K562 (cell line): Measurements from ENCODE around the gene FLAD1. TPM values are rescaled to one million over a fixed set of nuclear protein-coding genes. Genes with fewer than 3 reads are reported as not detected.

Experiments used
- ARID1B ChIP-seq: fragments of 450-650 bp; IDR thresholded peaks from 2 replicates; pipeline ENCODE4 v1.6.1; 2016; ENCODE audit warnings: antibody characterized with exemption, mild to moderate bottlenecking, inconsistent platforms
- ETV5 ChIP-seq: sonication (generic); formaldehyde crosslinking; IDR thresholded peaks from 2 replicates; pipeline ENCODE4 v1.4.0; 2020; ENCODE audit warnings: low read depth, mild to moderate bottlenecking, missing genetic modification reagents
- GATA2 ChIP-seq: sonication (generic); formaldehyde crosslinking; IDR thresholded peaks from 2 replicates; pipeline ENCODE4 v1.4.0; 2020; ENCODE audit warnings: mild to moderate bottlenecking, missing genetic modification reagents
- ILK ChIP-seq: fragments of 450-650 bp; IDR thresholded peaks from 2 replicates; pipeline ENCODE4 v1.6.1; 2016; ENCODE audit warnings: missing genetic modification characterization, low read depth, mild to moderate bottlenecking, missing compliant biosample characterization, moderate library complexity, borderline replicate concordance
- JUN ChIP-seq, 2 experiments: sonication (generic) in 1 of 2; formaldehyde crosslinking in 1 of 2; IDR thresholded peaks; 2 replicates each; pipeline versions ENCODE4 v1.6.1 to v1.8.0; 2012 to 2022; ENCODE audit warnings: borderline replicate concordance in 2 of 2, mild to moderate bottlenecking in 2 of 2, improper control_type of control experiment in 1 of 2, low read depth in 1 of 2, low read length in 1 of 2, missing genetic modification reagents in 1 of 2
- MCM7 ChIP-seq, 2 experiments: fragments of 450-650 bp; IDR thresholded peaks; 2 replicates each; pipeline ENCODE4 v1.6.1; 2016 to 2018
- MTA2 ChIP-seq: fragments of 450-650 bp; IDR thresholded peaks from 2 replicates; pipeline ENCODE4 v1.6.1; 2016; ENCODE audit warnings: low read depth
- NCOA2 ChIP-seq, 2 experiments: fragments of 450-650 bp; IDR thresholded peaks; 2 replicates each; pipeline ENCODE4 v1.6.1; 2018; ENCODE audit warnings: mild to moderate bottlenecking in 2 of 2, moderate library complexity in 1 of 2; ENCODE audit not compliant: partially characterized antibody in 2 of 2
- NFIC ChIP-seq: fragments of 450-650 bp; IDR thresholded peaks from 2 replicates; pipeline ENCODE4 v1.6.1; 2017; ENCODE audit warnings: mild to moderate bottlenecking, inconsistent platforms
- NFIX ChIP-seq: fragments of 250-450 bp; sonication (Bioruptor Pico); IDR thresholded peaks from 2 replicates; pipeline ENCODE4 v1.4.0; 2020; ENCODE audit warnings: low read depth, mild to moderate bottlenecking, moderate library complexity
- NONO ChIP-seq, 2 experiments: fragments of 200-400 bp in 1 of 2; fragments of 450-650 bp in 1 of 2; formaldehyde crosslinking in 1 of 2; IDR thresholded peaks; 2 replicates each; pipeline ENCODE4 v1.6.1; 2017; ENCODE audit warnings: low read depth in 2 of 2, mild to moderate bottlenecking in 2 of 2, moderate library complexity in 2 of 2, low read length in 1 of 2
- RFX5 ChIP-seq: IDR thresholded peaks from 2 replicates; pipeline ENCODE4 v1.6.1; 2011; ENCODE audit warnings: low read depth, mild to moderate bottlenecking, improper control_type of control experiment, low read length
- SMAD2 ChIP-seq: fragments of 150-350 bp; IDR thresholded peaks from 2 replicates; pipeline ENCODE4 v1.6.1; 2014; ENCODE audit warnings: low read depth, mild to moderate bottlenecking, low read length
- SPI1 ChIP-seq: IDR thresholded peaks from 2 replicates; pipeline ENCODE4 v1.6.1; 2011; ENCODE audit warnings: low read depth, low read length, control low read depth, borderline replicate concordance
- TCF7 ChIP-seq: sonication (generic); IDR thresholded peaks from 2 replicates; pipeline ENCODE4 v1.6.1; 2016; ENCODE audit warnings: antibody characterized with exemption, borderline replicate concordance
- ZFPM2 ChIP-seq: fragments of 250-450 bp; sonication (Bioruptor Pico); IDR thresholded peaks from 2 replicates; pipeline ENCODE4 v1.5.1; 2022; ENCODE audit warnings: mild to moderate bottlenecking
- ZNF3 ChIP-seq: fragments of 250-450 bp; sonication (Bioruptor Pico); IDR thresholded peaks from 2 replicates; pipeline ENCODE4 v1.5.0; 2021; ENCODE audit warnings: mild to moderate bottlenecking, moderate library complexity
- ZNF41 ChIP-seq: fragments of 250-450 bp; sonication (Bioruptor Pico); conservative IDR thresholded peaks from 2 replicates; pipeline ENCODE4 v1.4.0; 2020; ENCODE audit warnings: mild to moderate bottlenecking
- polyA plus RNA-seq, 8 experiments: library from polyadenylated mRNA; depleted of rRNA in 4 of 8; stranded (reverse) in 5 of 8; unstranded in 3 of 8; fragments of >200 nt; fragmentation: Nextera tagmentation in 2 of 8; fragmentation: Illumina TruSeq in 1 of 8; extraction: Ambion mirVana in 2 of 8; extraction: Trizol in 1 of 8; gene quantifications; 2 replicates each; pipeline versions ENCODE4 v1.2.1 to v1.2.3, GENCODE V29; 2011 to 2014; ENCODE audit warnings: inconsistent platforms in 1 of 8, missing spikeins in 1 of 8
- total RNA-seq, 7 experiments: library from RNA; depleted of rRNA in 6 of 7; stranded (reverse); fragments of >200 nt in 6 of 7; fragmentation: Illumina TruSeq in 2 of 7; extraction: Trizol in 2 of 7; gene quantifications; 2 replicates each; pipeline versions ENCODE4 v1.2.1 to v1.2.3, GENCODE V29; 2011 to 2021; ENCODE audit warnings: low replicate concordance in 1 of 7
- TF ChIP-seq, protein P1 (sequence below), 3 experiments: fragments of 200-800 bp in 1 of 3; sonication (Bioruptor generic) in 1 of 3; sonication (generic) in 1 of 3; formaldehyde crosslinking in 1 of 3; IDR thresholded peaks; 2 replicates each; pipeline versions ENCODE4 v1.6.1 to v1.8.0; 2016 to 2022; ENCODE audit warnings: mild to moderate bottlenecking in 2 of 3, missing compliant biosample characterization in 2 of 3, missing genetic modification characterization in 2 of 3, missing genetic modification reagents in 1 of 3
- TF ChIP-seq, protein P2 (sequence below): sonication (generic); formaldehyde crosslinking; IDR thresholded peaks from 2 replicates; pipeline ENCODE4 v1.8.0; 2022; ENCODE audit warnings: mild to moderate bottlenecking, missing genetic modification reagents
- TF ChIP-seq, protein P3 (sequence below): sonication (generic); formaldehyde crosslinking; IDR thresholded peaks from 2 replicates; pipeline ENCODE4 v1.8.0; 2023; ENCODE audit warnings: mild to moderate bottlenecking, missing genetic modification reagents

Gene FLAD1
- total and polyA plus RNA-seq, 9 of the 15 experiments (the other 6 are each of a cell fraction or from before 2014, with no cell fraction given): 24.9 to 85.8 (median 67.0) TPM

DNA sequence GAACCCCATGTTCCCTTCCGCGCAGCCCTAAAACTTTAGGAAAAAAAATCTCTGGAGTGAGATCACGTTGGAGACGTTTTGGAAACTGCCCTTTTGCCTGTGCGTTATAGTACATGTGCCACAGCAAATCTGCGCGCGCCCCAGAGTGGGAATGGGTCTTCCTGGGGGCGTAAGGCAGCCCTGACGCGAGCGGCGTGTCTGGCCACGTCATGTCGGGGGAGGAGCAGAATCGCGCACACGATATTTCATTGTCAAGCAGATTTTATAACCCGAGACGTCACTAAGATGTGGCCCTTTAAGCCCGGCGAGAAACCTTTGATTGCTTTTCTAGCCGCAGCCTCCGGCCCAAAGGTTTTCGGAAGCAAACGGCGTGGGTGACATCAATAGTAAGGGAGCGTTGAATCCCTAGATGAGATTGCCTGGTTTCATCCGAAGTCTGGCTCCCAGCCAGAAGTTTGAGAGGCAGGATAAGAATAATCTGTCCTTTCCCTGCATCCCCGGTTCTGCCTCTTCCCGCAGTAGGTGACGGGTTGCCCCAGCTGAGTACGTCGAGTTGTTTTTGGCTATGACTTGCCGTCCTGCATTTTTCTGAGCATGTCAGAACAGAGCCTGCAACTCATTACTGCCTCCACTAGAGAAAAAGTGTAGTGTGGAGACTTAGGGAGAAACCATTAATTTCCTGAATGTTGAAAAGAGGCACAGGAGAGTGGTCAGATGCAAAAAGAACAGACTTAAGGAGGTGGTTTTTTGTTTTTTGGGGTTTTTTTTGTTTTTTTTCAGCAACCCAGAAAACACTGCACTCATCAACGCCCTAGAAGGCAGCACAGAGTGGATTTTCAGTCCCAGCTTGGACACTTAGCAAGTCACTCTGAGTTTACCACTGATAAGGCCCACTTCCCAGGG, 45.8 kb upstream of the FLAD1 start (continued):
- TF ChIP-seq JUN (IDR thresholded peaks at IDR 0.05; ENCODE audit: borderline replicate concordance, low read depth, low read length) (no peak), JUN (CRISPR knock-in tag; IDR thresholded peaks at IDR 0.05; ENCODE audit: borderline replicate concordance) (no peak), NONO (IDR thresholded peaks at IDR 0.05; ENCODE audit: low read depth in 2 of 2, low read length in 1 of 2) (no peak; a peak in 2 of 4 replicates), TCF7 (no peak; the same call in 1 of the 2 replicates), GATA2 (CRISPR knock-in tag) (no peak), MTA2 (no peak), RFX5 (no peak), ETV5 (no peak), SPI1 (no peak), NFIC (peak; percentile 99), ZFPM2 (CRISPR knock-in tag) (no peak), NFIX (peak; percentile 68), ILK (tag) (no peak), NCOA2 (IDR thresholded peaks at IDR 0.05; ENCODE audit: partially characterized antibody in 2 of 2) (no peak), ARID1B (peak; percentile 70), ZNF41 (CRISPR knock-in tag) (no peak), SMAD2 (no peak), MCM7 (IDR thresholded peaks at IDR 0.05) (no peak), ZNF3 (no peak)
- TF ChIP-seq, protein P1, sequence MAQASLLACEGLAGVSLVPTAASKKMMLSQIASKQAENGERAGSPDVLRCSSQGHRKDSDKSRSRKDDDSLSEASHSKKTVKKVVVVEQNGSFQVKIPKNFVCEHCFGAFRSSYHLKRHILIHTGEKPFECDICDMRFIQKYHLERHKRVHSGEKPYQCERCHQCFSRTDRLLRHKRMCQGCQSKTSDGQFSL (CRISPR knock-in tag; IDR thresholded peaks at IDR 0.05): no peak
- TF ChIP-seq, protein P1 (tag; IDR thresholded peaks at IDR 0.05): no peak
- TF ChIP-seq, protein P2, sequence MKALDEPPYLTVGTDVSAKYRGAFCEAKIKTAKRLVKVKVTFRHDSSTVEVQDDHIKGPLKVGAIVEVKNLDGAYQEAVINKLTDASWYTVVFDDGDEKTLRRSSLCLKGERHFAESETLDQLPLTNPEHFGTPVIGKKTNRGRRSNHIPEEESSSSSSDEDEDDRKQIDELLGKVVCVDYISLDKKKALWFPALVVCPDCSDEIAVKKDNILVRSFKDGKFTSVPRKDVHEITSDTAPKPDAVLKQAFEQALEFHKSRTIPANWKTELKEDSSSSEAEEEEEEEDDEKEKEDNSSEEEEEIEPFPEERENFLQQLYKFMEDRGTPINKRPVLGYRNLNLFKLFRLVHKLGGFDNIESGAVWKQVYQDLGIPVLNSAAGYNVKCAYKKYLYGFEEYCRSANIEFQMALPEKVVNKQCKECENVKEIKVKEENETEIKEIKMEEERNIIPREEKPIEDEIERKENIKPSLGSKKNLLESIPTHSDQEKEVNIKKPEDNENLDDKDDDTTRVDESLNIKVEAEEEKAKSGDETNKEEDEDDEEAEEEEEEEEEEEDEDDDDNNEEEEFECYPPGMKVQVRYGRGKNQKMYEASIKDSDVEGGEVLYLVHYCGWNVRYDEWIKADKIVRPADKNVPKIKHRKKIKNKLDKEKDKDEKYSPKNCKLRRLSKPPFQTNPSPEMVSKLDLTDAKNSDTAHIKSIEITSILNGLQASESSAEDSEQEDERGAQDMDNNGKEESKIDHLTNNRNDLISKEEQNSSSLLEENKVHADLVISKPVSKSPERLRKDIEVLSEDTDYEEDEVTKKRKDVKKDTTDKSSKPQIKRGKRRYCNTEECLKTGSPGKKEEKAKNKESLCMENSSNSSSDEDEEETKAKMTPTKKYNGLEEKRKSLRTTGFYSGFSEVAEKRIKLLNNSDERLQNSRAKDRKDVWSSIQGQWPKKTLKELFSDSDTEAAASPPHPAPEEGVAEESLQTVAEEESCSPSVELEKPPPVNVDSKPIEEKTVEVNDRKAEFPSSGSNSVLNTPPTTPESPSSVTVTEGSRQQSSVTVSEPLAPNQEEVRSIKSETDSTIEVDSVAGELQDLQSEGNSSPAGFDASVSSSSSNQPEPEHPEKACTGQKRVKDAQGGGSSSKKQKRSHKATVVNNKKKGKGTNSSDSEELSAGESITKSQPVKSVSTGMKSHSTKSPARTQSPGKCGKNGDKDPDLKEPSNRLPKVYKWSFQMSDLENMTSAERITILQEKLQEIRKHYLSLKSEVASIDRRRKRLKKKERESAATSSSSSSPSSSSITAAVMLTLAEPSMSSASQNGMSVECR (CRISPR knock-in tag): 0 out of 2 replicates have a peak, but pooled peaks have one; percentile 1
- TF ChIP-seq, protein P3, sequence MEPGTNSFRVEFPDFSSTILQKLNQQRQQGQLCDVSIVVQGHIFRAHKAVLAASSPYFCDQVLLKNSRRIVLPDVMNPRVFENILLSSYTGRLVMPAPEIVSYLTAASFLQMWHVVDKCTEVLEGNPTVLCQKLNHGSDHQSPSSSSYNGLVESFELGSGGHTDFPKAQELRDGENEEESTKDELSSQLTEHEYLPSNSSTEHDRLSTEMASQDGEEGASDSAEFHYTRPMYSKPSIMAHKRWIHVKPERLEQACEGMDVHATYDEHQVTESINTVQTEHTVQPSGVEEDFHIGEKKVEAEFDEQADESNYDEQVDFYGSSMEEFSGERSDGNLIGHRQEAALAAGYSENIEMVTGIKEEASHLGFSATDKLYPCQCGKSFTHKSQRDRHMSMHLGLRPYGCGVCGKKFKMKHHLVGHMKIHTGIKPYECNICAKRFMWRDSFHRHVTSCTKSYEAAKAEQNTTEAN (CRISPR knock-in tag): no peak
